Naive thymus-derived CD8-positive, alpha-beta T cell (primary cell): Measurements from ENCODE around the gene FBXO28. TPM values are rescaled to one million over a fixed set of nuclear protein-coding genes. Genes with fewer than 3 reads are reported as not detected.

ENCODE experiments used
- ATAC-seq, 2 donors: fragments of 150-1000 bp; cut with Tn5 transposase in 1 of 2; sonication (Bioruptor Pico), chemical (Tn5 transposase) in 1 of 2; 1 replicate in 1 of 2; 2 replicates in 1 of 2; pipeline ENCODE4 v1.10.0; 2021; ENCODE audit warnings: mild to moderate bottlenecking in 2 of 2, moderate library complexity in 2 of 2
- POLR2A ChIA-PET: fragments of 350-600 bp; sonication (Branson Sonifier 250); formaldehyde crosslinking; loops from one replicate; lab custom pipeline; 2021; ENCODE audit warnings: antibody characterized with exemption; lab: Charles Lee
- DNase-seq, 10 donors: peaks; one replicate each; pipeline versions ENCODE4 v3.0.0 to v3.0.0-alpha.2; 2020 to 2022
- H3K27ac Mint-ChIP-seq, 10 donors: one replicate each; pipeline ENCODE4 v1.8.0; 2020 to 2022; ENCODE audit warnings: mild to moderate bottlenecking in 10 of 10, mixed read lengths in 10 of 10, moderate library complexity in 4 of 10, inconsistent platforms in 1 of 10
- H3K27me3 Mint-ChIP-seq, 5 donors: one replicate each; pipeline ENCODE4 v1.8.0; 2021 to 2022; ENCODE audit warnings: mixed read lengths in 5 of 5
- H3K36me3 Mint-ChIP-seq, 3 donors: one replicate each; pipeline ENCODE4 v1.8.0; 2020 to 2022; ENCODE audit warnings: mixed read lengths in 3 of 3, mild to moderate bottlenecking in 2 of 3, inconsistent platforms in 1 of 3
- H3K4me1 Mint-ChIP-seq, 4 donors: one replicate each; pipeline ENCODE4 v1.8.0; 2021 to 2022; ENCODE audit warnings: mixed read lengths in 4 of 4
- H3K4me3 Mint-ChIP-seq, 10 donors: one replicate each; pipeline ENCODE4 v1.8.0; 2020 to 2022; ENCODE audit warnings: mild to moderate bottlenecking in 10 of 10, mixed read lengths in 10 of 10, moderate library complexity in 6 of 10, inconsistent platforms in 1 of 10
- H3K9me3 Mint-ChIP-seq, 9 donors: one replicate each; pipeline ENCODE4 v1.8.0; 2020 to 2022; ENCODE audit warnings: mixed read lengths in 9 of 9, mild to moderate bottlenecking in 3 of 9, inconsistent platforms in 1 of 9, moderate library complexity in 1 of 9
- polyA plus RNA-seq, 3 donors: library from polyadenylated mRNA; unstranded; fragments of 300-500 nt; fragmentation: Illumina TruSeq; gene quantifications; one replicate each; pipeline ENCODE4 v1.2.3, GENCODE V29; 2021
- total RNA-seq, 8 experiments: library from RNA in 2 of 8; stranded (reverse) in 2 of 8; gene quantifications; one replicate each; pipeline ENCODE4 v1.2.3 and lab custom pipeline; 2021 to 2026

Gene FBXO28
- total and polyA plus RNA-seq, 5 experiments from 2014 or later, result 15.5 to 45.9 (median 16.1) TPM

DNA sequence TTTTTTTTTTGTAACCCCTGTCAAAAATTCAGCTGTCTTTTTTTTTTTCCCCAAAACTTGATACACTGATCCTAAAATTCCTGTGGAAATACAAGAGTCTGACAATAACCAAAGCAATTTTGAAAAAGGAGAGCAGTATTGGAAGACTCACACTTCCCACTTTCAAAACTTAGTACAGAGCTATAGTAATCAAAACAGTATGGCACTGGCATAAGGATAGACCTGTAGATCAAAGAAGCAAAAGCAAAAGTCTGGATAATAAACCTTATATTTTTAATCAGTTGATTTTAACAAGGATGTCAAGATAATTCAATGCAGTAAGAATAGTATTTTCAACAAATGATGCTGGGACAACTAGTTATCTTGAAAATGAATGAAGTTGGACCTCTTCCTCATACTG, 17.3 kb downstream of the FBXO28 start:
- Mint-ChIP-seq H3K4me1 (peaks cover 3 to 10% (median 5%) of the 10 kb centered on the region in 4 donors), H3K27me3 (no peaks in the 10 kb centered on the region), H3K4me3 (no peak overlapping the region), H3K9me3 (no peaks in the 10 kb centered on the region), H3K36me3 (peaks cover 0 to 67% (median 28%) of the 10 kb centered on the region in 3 donors), H3K27ac (no peak overlapping the region)
- no peak for ATAC-seq
- DNase-seq, result no peak
- POLR2A ChIA-PET, result interaction anchor here (0.5 kb wide), 1 partner anchor 8 kb away, joined by 7 read pairs; no protein-coding TSS in a partner anchor

- Mint-ChIP-seq H3K4me1 (no peaks in the 10 kb centered on the region), H3K4me3 (no peak overlapping the region), H3K27me3 (no peaks in the 10 kb centered on the region), H3K9me3 (no peaks in the 10 kb centered on the region), H3K27ac (no peak overlapping the region), H3K36me3 (peaks cover 0 to 75% (median 29%) of the 10 kb centered on the region in 3 donors)
- no peak for ATAC-seq
- DNase-seq, result no peak
- POLR2A ChIA-PET, result no interaction called here
Observed at GRCh38 chr1:224132901-224133300, 19.0 kb downstream of the FBXO28 start.

DNA sequence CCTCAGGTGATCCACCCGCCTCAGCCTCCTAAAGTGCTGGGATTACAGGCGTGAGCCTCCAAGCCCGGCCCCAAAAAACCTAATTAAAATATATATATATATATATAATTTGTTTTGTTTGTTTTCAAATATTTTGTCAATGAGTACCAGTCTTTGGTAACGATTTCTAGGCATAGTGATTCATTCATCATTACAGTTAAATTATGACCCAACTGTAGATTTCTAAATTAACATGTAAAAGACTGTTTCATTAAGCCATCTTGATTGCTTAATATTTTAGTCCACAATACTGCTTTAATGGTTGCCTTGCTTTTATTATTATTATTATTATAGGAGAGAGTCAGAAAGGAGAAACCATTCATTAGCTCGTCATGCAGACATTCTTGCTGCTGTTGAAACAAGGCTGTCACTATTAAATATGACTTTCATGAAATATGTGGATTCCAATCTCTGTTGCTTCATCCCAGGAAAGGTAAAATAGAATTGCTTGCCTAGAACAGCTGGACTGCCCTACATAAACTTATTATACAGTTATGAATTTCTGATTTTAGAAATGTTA, 19.9 kb downstream of the FBXO28 start:
- no peak for ATAC-seq
- DNase-seq, result no peak
- H3K9me3 Mint-ChIP-seq, result no peaks in the 10 kb centered on the region
- peaks cover 0 to 80% (median 29%) of the 10 kb centered on the region in 3 donors for H3K36me3 Mint-ChIP-seq
- no peaks in the 10 kb centered on the region for H3K27me3 Mint-ChIP-seq
- no peak overlapping the region for H3K4me3 Mint-ChIP-seq
- H3K4me1 Mint-ChIP-seq, result no peaks in the 10 kb centered on the region
- H3K27ac Mint-ChIP-seq, result no peak overlapping the region
- POLR2A ChIA-PET, result no interaction called here

- H3K36me3 Mint-ChIP-seq, result peaks cover 0 to 78% (median 10%) of the 10 kb centered on the region in 3 donors
- H3K9me3 Mint-ChIP-seq, result no peaks in the 10 kb centered on the region
- no peak overlapping the region for H3K4me3 Mint-ChIP-seq
- DNase-seq, result no peak
- ATAC-seq, result no peak
- peak overlapping the region in 2 of 10 donors; percentile 35 to 64 for H3K27ac Mint-ChIP-seq
- H3K4me1 Mint-ChIP-seq, result no peaks in the 10 kb centered on the region
- POLR2A ChIA-PET, result interaction anchor here (0.5 to 1.2 kb wide), 2 partner anchors 45 to 214 kb away, joined by 3 to 4 read pairs; partner anchors contain the start of gene DEGS1
- no peaks in the 10 kb centered on the region for H3K27me3 Mint-ChIP-seq
Observed at GRCh38 chr1:224137518-224137917, 23.6 kb downstream of the FBXO28 start.

DNA sequence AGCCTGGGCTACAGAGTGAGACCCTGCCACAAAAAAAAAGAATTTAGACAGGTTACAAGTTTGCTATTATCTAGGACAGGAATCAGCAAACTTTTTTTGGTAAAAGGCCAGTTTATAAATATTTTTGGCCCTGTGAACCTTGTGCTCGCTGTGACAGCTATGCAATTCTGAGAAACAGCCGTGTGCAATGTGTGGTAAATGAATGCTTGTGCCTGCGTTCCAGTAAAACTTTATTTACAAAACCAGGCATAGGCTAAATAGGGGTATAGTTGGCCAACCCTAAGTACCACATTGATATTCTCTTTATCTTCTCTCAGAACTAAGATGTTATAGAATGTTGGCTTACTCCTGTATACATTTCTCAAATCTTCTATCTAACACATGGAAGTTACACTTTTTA, 24.3 kb downstream of the FBXO28 start:
- Mint-ChIP-seq H3K27ac (no peak overlapping the region), H3K36me3 (peaks cover 0 to 77% (median 10%) of the 10 kb centered on the region in 3 donors), H3K27me3 (no peaks in the 10 kb centered on the region), H3K9me3 (no peaks in the 10 kb centered on the region), H3K4me3 (no peak overlapping the region), H3K4me1 (peaks cover 0 to under 1% (median 0%) of the 10 kb centered on the region in 4 donors)
- no peak for DNase-seq
- POLR2A ChIA-PET, result interaction anchor here (1.2 kb wide), 1 partner anchor 44 kb away, joined by 4 read pairs; the partner anchor contains the start of gene DEGS1
- no peak for ATAC-seq

DNA sequence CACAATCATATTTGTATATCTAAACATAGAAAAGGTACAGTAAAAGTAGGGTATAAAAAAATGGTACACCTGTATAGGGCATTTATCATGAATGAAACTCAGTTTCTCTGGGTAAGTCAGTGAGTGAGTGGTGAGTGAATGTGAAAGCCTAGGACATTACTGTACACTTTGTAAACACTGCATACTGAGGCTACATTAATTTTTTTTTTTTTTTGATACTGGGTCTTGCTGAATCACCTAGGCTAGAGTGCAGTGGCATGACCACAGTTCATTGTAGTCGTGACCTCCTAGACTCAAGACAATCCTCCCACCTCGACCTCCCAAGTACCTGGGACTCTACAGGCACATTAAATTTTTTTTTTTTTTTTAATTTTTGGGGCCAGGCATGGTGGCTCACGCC, 27.8 kb downstream of the FBXO28 start:
- POLR2A ChIA-PET, result interaction anchor here (0.9 kb wide), 1 partner anchor 27 kb away, joined by 3 read pairs; no protein-coding TSS in a partner anchor
- no peak for DNase-seq
- Mint-ChIP-seq H3K36me3 (peaks cover 0 to 63% (median 11%) of the 10 kb centered on the region in 3 donors), H3K4me3 (no peak overlapping the region), H3K27ac (no peak overlapping the region), H3K9me3 (no peaks in the 10 kb centered on the region), H3K27me3 (no peaks in the 10 kb centered on the region), H3K4me1 (peaks cover 0 to 8% (median 2%) of the 10 kb centered on the region in 4 donors)
- no peak for ATAC-seq

DNA sequence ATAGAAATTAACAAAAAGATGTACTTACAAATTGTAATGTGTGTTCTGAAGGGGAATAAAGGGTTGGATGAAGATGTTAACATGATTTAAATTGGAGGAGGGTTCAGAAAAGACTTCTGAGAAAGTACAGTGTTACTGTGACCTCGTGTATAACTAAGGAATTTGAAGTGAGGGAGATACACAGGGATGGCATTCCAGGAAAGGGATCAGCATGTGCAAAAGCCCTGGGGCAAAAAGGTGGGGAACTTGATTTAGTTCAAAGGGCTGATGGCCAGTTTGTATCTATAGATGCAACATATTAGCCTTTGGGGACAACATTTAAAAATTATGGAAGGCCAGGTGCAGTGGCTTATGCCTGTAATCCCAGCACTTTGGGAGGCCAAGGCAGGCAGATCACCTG, 35.8 kb downstream of the FBXO28 start:
- Mint-ChIP-seq H3K4me3 (no peak overlapping the region), H3K4me1 (peaks cover 10 to 20% (median 13%) of the 10 kb centered on the region in 4 donors), H3K27ac (peak overlapping the region in 6 of 10 donors; percentile 7 to 74 (median 33)), H3K36me3 (peaks cover 0 to 42% (median 0%) of the 10 kb centered on the region in 3 donors), H3K27me3 (no peaks in the 10 kb centered on the region), H3K9me3 (no peaks in the 10 kb centered on the region)
- DNase-seq, result no peak
- POLR2A ChIA-PET, result no interaction called here
- no peak for ATAC-seq

DNA sequence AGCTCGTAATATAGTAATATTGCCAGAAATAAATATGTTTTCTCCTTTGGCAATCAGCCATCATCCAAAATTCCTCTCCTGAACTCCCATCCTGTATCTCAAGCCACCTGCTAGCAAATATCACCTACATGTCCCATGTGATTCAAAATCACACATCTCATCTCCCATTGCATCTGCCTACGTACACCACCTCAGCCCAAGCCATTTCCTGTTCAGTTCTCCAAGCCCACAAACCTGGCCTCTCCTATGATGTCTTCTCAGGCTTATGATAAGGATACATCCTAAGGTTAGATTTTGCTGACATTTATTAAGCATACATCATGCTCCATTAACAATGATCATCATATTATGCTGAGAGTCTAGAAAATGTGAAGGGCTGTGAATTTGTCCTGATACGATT, 37.2 kb downstream of the FBXO28 start:
- H3K4me3 Mint-ChIP-seq, result no peak overlapping the region
- peaks cover 10 to 13% (median 12%) of the 10 kb centered on the region in 4 donors for H3K4me1 Mint-ChIP-seq
- H3K36me3 Mint-ChIP-seq, result peaks cover 0 to 45% (median 0%) of the 10 kb centered on the region in 3 donors
- POLR2A ChIA-PET, result no interaction called here
- ATAC-seq, result no peak
- H3K9me3 Mint-ChIP-seq, result no peaks in the 10 kb centered on the region
- no peaks in the 10 kb centered on the region for H3K27me3 Mint-ChIP-seq
- peak overlapping the region in 6 of 10 donors; percentile 1 to 85 (median 24) for H3K27ac Mint-ChIP-seq
- no peak for DNase-seq

DNA sequence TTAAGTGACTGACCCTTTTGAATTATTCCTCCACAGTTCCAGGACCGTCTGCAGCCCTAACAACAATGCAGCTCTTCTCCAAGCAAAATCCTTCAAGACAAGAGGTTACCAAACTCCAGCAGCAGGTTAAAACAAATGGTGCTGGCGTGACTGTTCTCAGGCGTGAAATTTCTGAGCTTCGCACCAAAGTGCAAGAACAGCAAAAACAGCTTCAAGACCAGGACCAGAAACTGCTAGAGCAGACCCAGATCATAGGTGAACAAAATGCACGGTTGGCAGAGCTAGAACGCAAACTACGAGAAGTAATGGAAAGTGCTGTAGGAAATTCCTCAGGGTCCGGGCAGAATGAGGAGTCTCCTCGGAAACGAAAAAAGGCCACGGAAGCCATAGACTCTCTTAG, 43.4 kb downstream of the FBXO28 start:
- POLR2A ChIA-PET, result no interaction called here

GRCh38 chr1:224159541-224159940, 45.6 kb downstream of the FBXO28 start:
- Mint-ChIP-seq H3K27me3 (no peaks in the 10 kb centered on the region), H3K9me3 (no peaks in the 10 kb centered on the region), H3K36me3 (peaks cover 4 to 49% (median 11%) of the 10 kb centered on the region in 3 donors), H3K27ac (no peak overlapping the region), H3K4me3 (no peak overlapping the region), H3K4me1 (peaks cover 0 to 3% (median under 1%) of the 10 kb centered on the region in 4 donors)
- ATAC-seq (no peak), DNase-seq (no peak)
- POLR2A ChIA-PET, result no interaction called here

More for the DNA sequence above, 43.4 kb downstream of the FBXO28 start:
- DNase-seq (no peak), ATAC-seq (no peak)
- peaks cover 4 to 59% (median 11%) of the 10 kb centered on the region in 3 donors for H3K36me3 Mint-ChIP-seq
- no peaks in the 10 kb centered on the region for H3K4me1 Mint-ChIP-seq
- no peak overlapping the region for H3K27ac Mint-ChIP-seq
- no peak overlapping the region for H3K4me3 Mint-ChIP-seq
- H3K27me3 Mint-ChIP-seq, result no peaks in the 10 kb centered on the region
- H3K9me3 Mint-ChIP-seq, result no peaks in the 10 kb centered on the region

DNA sequence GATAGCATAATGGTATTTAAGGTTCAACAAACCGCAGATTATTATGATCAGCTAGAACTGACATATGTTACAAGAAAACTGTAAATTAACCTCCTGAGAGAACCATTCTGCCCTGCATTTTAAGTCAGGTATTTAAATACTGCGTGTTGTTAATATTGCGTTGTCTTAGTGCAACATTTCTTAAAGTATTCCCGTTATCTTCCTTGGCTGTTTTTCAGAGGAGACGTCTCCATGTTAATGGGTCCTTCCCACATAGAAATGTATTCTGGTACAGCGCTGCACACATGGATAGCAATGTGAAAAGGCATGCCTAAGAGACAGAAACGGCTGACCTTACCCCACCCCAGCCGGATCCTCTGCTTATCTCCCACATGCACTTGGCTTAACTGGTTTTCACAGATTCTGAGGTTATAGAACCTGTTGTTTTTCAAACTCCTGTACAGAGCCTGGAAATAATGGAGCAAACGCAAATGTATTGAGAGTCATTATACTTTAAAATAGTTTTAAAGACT, 46.3 kb downstream of the FBXO28 start:
- H3K27ac Mint-ChIP-seq, result no peak overlapping the region
- ATAC-seq (no peak), DNase-seq (no peak)
- POLR2A ChIA-PET, result no interaction called here
- H3K36me3 Mint-ChIP-seq, result peaks cover 4 to 46% (median 11%) of the 10 kb centered on the region in 3 donors
- H3K9me3 Mint-ChIP-seq, result no peaks in the 10 kb centered on the region
- H3K4me3 Mint-ChIP-seq, result no peak overlapping the region
- peaks cover 0 to 3% (median 1%) of the 10 kb centered on the region in 4 donors for H3K4me1 Mint-ChIP-seq
- no peaks in the 10 kb centered on the region for H3K27me3 Mint-ChIP-seq

GRCh38 chr1:224162768-224163167, 48.9 kb downstream of the FBXO28 start:
- Mint-ChIP-seq H3K4me1 (peaks cover 0 to 3% (median 2%) of the 10 kb centered on the region in 4 donors), H3K9me3 (no peaks in the 10 kb centered on the region), H3K4me3 (no peak overlapping the region), H3K27me3 (no peaks in the 10 kb centered on the region), H3K36me3 (peaks cover 0 to 24% (median 4%) of the 10 kb centered on the region in 3 donors), H3K27ac (no peak overlapping the region)
- no peak for DNase-seq
- ATAC-seq, result no peak
- POLR2A ChIA-PET, result no interaction called here

DNA sequence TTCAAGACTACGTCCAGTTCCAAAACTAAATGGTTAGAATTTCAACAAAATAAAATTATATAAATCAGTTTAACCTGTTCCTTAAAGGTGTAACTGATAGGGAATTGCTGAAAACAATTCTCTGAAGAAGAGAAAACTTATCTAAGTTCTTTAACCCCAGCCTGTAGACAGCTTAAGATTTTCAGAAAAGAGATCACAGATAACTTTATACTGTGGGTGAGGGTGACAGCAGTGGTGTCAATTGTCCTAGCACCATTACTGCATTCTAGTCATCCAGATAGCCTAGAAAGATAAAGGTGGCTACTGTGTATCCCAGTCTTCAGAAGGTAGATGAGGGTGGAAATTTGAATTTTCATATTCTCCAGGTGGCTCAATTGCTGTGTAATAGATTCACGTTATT, 49.4 kb downstream of the FBXO28 start:
- no peak for ATAC-seq
- H3K27ac Mint-ChIP-seq, result no peak overlapping the region
- H3K27me3 Mint-ChIP-seq, result no peaks in the 10 kb centered on the region
- H3K9me3 Mint-ChIP-seq, result no peaks in the 10 kb centered on the region
- POLR2A ChIA-PET, result no interaction called here
- DNase-seq, result no peak
- no peak overlapping the region for H3K4me3 Mint-ChIP-seq
- peaks cover 0 to 3% (median 2%) of the 10 kb centered on the region in 4 donors for H3K4me1 Mint-ChIP-seq
- H3K36me3 Mint-ChIP-seq, result peaks cover 0 to 18% (median 0%) of the 10 kb centered on the region in 3 donors
